ENCODE data around the gene RD3L.
"Not testable (repeated sequence)": the region's sequence is repeated elsewhere in the genome, so short reads cannot be mapped to it uniquely, and the experiment has no call there.

RD3L gene

DNA sequence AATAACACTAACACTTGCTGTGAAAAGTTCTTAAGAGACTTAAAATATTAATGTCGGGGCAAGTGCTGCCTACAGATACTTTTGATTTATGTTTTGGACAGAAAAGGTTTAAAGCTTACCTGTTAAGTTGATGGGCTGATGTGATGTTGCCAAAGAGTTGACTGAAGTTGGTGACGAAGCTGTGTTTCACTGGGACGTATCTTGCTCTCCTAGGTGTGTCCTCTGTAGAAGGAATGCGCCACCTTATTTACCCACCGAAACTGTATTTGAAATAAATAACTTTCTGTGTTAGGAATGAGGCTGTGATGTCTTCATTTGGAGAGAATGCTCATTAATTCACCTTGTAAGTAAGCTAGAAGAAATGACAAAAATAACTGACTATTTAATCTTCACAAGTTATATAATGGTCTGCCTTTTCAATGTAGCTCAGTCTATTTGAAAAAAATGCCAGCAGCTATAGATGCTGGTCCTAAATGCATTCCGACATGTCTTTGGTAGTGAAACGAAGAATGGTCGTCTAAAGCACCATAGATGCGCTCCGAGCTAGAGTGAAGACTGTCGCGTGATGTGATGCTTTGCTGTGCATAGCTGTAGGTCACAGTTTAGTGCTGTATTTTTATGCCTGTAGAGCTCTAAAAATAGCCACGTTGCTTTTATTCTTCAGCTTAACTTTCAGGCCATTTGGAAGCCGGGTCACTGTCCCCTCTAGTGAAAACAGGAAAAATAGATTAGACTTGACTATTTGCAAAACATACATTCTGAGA lies at the start of gene RD3L:
Gene RD3L (minus strand): TSS at position 557 of the 764 bp plus-strand sequence. CDS start 834 bp downstream, outside the sequence.
- no peak for DNase-seq

DNA sequence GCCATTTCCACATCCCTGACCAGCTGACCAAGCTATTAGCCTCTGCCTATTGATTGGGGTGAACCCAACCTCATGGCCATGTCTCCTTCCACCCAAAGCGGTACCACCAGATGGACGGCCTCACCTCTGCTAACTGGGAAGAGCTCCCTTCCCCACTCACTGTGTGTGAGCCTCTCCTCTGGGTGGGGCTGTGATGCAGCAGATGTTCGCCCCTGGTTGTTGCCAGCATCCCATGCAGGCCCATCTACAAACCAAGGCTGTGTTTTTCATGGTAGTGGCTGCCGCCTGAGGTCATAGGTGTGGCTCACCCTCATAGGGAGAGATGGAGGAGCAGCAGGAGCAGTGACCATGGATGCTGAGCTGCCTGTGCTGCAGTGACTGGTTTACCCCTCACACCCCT lies 47.6 kb upstream of the RD3L start:
- no peak for DNase-seq

DNA sequence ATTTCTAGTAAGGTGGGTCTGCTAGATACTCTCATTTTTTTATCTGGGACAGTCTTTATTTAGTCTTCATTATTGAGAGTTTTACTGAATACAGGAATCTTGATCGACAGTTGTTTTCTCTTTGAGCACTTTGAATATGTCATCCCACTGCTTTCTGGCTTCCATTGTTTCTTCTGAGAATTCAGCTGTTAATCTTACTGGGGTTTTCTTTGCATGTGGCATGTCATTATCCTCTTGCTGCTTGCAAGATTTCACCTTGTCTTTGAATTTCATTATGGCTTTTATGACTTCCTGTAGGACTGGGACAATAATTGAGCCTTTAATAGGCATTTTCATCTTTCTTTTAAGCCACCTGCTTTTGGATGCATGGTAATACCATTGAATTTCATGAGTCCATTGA lies 46.7 kb upstream of the RD3L start:
- no peak for DNase-seq

DNA sequence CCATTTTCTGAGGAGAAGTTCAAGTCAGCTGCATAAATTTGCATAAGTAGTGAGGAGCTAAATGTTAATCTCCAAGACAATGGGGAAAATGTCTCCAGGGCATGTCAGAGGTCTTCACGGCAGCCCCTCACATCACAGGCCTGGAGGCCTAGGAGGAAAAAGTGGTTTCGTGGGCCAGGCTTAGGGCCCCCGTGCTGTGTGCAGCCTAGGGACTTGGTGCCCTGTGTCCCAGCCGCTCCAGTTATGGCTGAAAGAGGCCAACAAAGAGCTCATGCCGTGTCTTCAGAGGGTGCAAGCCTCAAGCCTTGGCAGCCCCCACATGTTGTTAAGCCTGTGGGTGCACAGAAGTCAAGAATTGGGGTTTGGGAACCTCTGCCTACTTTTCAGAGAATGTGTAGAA lies 41.9 kb upstream of the RD3L start:
- DNase-seq, result no peak

DNA sequence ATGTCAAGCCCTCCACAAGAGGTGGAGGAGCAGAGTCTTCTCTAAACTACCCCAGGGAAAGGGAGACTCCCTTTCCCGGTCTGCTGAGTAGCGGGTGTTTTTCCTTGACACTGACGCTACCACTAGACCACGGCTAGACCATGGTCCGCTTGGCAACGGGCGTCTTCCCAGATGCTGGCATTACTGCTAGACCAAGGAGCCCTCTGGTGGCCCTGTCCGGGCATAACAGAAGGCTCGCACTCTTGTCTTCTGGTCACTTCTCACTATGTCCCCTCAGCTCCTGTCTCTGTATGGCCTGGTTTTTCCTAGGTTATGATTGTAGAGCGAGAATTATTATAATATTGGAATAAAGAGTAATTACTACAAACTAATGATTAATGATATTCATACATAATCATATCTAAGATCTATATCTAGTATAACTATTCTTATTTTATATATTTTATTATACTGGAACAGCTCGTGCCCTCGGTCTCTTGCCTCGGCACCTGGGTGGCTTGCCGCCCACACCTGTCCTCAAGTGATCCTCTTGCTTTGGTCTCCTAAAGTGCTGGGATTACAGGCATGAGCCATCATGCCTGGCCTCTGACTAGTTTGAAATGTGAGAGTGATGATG lies 38.4 kb upstream of the RD3L start:
- DNase-seq, result not testable (repeated sequence)

DNA sequence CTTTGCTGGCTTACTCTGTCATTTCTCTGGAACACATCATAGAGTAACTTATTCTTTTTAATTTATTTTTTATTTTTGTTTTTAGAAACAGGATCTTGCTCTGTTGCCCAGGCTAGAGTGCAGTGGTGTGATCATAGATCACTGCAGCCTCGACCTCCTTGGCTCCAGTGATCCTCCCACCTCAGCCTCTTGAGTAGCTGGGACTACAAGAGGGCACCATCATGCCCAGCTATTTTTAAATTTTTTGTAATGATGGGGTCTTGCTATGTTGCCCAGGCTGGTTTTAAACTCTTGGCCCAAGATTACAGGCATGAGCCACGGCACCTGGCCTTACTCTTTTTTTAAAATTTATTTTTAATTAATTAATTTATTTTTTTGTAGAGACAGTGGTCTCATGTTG lies 32.2 kb upstream of the RD3L start:
- DNase-seq, result no peak

DNA sequence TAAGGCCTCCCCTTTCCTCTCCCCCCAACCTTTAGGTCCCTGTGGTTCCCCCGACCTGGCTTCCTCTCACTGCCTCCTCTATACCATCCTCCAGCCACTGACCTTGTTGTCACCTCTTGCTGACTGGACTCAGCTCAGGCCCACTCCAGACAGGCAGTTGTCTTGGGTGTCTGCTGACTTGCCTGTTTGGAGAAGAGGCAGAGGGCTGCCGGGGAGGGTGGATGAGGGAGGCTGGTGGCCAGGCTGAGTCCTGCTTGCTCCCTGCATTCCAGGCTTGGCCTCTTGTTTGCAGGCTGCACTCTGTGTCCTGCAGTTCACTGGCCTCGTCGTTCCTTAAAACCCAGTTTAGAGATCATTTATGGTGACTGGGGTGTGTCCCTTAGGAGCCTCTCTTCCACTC lies 31.0 kb upstream of the RD3L start:
- no peak for DNase-seq

DNA sequence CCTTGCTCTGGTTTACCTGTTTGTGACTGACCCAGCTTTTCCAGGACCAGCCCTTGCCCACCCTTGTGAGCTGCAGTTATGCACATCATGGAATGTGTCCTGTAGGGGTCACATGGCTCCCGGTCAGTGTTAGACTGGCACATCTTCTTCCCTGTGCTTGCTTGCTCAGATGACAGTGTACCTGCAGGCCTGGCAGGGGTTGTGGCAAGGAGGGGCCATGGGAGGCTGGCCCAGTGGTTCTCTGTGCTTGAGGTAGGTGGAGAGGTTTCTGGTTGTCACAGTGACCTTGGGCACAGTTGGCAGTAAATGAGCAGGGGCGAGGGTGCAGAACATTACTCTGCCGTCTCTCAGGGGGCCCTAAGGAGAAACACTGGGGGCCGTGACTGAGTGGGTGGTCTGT lies 27.6 kb upstream of the RD3L start:
- no peak for DNase-seq

DNA sequence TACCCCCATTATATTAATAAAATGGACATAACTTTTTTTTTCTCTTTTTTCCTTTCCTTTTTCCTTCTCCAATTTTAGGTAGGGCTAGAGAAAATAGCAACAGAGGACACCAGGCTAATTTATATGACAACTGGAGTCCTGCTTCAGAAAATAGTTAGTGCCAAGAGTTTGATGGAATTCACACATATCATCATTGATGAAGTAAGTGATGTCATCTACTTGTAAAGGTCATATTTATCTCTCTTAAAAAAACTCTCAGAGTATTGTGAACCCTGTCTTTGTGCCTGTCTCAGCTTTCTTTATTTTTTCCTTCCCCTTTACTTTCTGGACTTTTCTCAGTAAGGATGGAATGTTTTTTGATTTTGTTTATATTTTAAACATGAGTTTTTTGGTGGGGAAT lies 24.3 kb upstream of the RD3L start:
- no peak for DNase-seq

DNA sequence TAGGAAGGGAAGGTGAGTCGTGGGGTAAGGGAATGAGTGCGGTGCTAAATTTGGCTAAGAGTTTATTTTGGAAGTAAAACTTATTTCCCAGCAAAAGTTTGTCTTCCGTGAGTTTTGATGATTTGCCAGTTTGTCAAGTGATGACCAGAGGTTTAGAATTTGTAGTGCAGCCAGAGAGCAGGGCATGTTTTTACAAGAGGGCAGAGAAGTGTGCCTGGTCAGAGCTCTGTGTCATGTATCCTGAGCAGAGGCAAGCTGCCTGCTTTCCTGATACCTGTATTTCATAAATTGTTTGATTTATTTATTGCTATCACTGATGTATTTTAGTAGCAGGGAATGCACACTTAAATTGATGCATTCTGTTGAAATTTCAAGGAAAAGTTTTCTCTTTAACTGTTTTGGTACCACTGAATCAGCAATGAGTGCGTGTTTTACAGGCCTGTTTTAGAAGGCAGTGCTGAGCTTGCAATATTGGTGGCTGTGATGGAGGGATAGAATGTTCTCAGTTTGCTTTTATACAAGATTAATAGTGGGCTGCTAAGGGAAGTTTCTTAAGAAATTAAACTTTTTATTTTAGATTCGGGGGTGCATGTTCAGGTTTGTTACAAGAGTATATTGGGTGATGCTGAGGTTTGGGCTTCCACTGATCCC lies 19.7 kb upstream of the RD3L start:
- DNase-seq, result no peak

DNA sequence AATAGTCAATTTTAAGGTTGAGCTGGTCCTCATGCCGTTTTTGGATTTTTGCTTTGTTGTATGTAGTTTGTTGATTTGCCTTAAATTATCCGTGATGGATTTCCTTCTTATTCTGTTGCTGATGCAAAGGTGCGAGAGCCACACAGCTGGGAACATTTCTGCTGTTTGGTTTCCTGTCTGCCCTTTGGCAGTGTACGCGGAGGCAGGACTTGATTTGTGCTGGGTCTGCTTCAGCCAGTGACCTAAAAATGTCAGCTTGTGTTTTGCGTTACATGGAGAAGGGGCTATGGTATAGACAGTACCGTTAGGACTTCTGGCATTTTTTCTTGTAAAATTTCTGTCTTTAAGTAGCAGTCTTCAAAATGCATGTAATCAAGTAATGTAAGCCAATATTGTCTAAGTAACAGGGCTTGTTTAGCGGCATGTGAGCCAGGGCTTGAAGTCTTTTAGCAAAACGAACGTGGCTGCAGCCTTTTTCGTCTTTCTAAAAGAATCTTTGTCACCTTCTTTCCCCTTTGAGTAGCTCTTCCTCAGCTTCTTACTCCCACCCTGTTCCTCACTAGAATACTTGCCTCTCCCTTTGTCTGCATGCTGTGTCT lies 18.2 kb upstream of the RD3L start:
- DNase-seq, result no peak

DNA sequence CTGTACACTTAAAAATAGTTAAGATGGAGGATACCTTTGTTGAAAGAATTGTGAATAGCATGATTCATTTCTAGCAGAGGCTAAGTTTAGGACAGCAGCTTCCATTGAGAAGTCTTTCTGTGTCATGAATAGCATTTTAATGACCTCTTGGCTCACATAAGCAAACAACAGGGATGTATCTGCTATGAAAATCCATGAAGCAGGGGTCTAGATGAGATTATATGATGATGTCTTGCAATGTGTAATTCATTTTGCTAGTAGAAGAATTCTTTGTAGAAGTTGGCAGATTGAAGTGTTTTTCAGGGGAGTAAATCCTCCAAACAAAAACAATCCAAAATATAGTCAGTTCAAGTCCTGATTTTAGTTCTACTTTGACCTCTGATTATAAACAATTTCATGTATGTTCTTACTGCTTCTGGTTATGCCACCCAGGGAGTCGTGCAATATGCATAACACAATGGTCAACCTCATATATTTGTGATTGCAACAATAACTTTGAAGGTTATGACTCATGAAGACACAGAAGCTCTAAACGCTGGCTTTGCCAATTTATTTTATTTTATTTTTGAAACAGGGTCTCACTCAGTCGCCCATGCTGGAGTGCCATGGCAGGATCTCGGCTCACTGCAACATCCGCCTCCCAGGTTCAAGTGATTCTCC lies 6.9 kb upstream of the RD3L start:
- no peak for DNase-seq

DNA sequence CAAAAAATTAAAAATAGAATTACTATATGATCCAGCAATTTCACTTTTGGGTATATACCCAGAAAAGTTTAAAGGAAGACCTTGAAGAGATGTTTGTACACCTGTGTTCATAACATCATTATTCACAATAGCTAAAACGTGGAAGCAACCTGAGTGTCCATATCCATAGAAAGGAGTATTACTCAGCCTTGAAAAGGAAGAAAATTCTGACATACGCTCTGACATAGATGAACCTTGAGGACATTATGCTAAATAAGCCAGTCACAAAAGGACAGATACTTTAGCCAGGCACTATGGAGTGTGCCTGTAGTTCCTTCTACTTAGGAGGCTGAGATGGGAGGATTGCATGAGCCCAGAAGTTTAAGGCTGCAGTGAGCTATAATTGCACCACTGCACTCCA lies 6.1 kb upstream of the RD3L start:
- no peak for DNase-seq

DNA sequence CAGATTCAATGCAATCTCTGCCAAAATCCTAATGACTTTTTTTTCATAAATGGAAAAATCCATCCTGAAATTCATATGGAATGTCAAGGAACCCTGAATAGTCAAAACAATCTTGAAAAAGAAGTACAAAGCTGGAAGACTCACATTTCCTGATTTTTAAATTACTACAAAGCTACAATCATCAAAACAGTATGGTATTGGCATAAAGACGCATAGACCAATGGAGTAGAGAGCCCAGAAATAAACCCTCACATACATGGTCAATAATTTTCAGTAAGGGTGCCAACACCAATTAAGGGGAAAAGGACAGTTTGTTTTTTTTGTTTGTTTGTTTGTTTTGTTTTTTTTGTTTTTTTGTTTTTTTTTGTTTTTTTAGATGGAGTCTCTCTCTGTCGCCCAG lies 4.6 kb upstream of the RD3L start:
- no peak for DNase-seq

DNA sequence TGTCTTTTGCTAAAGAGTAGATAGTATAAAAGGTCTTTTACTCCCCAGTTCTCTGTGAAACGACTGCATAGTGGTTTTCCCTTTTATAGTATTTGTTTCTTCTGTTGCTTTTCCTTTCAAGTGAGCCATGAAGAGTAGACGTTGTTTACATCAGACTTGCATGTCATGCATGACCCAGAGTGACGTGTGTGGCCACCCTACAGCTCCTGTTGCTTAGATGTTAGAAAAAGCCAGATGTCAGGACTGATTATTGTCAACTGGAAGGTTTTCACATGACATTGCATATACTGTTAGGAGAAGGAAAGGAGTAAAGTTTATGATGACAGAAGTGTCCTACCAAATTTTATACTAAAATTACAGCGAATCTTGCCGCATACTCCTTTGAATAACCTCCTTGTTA lies 1.3 kb upstream of the RD3L start:
- DNase-seq, result no peak

DNA sequence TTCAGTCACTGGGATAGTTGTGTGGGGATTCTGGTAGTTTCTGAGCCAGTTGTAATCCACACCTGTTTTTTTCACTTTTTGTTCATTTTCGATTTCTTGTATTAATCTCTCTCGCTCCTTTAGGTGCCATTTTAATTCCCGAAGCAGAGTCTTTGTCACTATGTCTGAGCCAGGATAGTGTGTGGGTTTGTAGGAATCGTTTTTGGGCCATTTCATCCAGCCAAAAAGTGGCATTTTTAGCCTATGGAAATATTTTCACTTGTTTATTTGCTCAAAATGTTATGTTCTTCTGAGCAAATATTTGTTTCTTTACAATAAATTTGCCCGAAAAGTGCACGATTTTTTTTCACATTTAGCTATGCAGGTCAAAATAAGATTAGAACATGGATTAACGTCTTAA lies 867 bp downstream of the RD3L start:
- no peak for DNase-seq

DNA sequence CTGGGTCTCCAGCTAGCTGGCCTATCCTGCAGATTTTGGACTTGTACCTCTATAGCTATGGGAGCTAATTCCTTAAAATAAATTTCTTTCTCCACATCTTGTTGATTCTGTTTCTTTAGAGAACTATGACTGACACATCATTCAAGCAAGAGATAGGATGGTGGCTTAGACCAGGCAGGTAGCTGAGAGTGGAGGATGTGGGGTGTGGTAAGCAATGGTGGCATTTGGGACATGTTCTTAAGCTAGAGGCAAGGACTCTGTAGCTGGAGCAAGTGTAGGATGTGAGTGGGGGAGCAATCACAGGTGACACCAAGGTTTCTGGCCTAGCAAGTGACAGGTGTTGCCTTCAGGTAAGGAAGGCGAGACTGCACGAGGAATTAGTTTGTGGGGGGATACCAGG lies 7.2 kb downstream of the RD3L start:
- no peak for DNase-seq

DNA sequence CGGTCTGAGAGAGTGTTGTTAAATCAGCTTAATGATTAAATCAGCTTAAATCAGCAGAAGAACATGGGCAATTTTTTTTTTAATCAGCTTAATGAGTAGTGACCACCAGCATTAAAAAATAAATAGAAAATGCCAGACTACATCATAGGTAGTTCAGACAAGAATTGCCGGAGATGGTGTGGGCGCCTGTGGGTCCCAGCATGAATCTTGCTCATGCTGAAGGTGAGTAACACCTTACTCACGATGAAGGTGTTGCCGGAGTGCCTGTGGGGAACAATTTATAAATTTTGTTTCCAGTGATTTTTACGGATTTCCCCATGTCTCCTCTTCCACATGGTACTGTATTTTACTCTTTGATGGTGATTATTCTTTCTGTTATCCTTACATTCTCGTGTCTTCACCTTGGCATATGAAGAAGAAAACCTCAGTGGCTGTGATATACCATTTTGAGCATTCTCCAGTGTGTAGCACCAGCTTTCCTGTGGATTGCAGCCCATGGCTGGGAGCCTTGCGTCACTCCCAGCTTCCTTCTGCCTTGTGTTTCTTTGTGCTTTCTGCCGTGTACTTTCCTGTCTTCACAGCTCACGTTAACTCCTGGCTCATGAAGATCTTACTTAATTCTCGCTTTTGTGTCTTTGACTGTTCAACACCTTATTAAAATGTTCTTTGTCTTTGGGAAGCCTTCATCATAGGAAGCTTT lies 9.4 kb downstream of the RD3L start:
- DNase-seq, result no peak

DNA sequence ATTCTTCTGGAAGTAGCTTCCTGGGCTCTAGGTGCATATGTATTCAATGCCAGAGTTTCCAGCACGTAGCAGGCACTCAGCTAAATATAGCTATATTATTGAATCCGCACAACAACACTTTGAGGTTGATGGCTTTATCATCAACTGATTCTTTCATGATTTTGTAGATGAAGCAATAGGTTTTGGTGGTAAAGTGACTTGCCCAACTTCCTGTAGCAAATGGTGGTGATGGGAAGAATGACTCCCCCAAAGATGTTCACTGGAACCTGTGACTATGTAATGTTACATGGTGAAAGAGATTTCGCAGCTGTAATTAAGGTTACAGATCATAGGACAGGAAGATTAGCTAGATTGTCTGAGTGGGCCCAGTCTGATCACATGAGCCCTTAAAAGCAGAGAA lies 10.9 kb downstream of the RD3L start:
- DNase-seq, result peak; percentile 9

DNA sequence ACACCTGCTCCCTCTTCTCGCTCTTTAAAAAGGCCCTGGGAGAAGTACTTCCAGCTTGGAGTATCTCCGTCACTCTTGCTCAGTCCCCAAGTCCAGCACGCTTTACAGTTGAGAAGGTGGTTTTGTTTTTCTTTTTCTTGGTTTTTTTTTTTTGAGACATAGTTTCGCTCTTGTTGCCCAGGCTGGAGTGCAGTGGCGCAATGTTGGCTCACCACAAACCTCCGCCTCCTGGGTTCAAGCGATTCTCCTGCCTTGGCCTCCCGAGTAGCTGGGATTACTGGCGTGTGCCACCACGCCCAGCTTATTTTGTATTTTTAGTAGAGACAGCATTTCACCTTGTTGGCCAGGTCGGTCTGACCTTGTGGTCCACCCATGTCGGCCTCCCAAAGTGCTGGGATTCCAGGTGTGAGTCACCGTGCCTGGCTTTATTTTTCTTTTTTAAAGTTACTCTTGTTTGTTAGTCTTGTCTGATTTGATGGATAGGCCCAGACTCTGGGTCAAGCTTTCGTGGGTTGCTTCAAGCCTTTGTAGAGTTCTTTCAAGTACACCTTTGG lies 12.2 kb downstream of the RD3L start:
- no peak for DNase-seq

DNA sequence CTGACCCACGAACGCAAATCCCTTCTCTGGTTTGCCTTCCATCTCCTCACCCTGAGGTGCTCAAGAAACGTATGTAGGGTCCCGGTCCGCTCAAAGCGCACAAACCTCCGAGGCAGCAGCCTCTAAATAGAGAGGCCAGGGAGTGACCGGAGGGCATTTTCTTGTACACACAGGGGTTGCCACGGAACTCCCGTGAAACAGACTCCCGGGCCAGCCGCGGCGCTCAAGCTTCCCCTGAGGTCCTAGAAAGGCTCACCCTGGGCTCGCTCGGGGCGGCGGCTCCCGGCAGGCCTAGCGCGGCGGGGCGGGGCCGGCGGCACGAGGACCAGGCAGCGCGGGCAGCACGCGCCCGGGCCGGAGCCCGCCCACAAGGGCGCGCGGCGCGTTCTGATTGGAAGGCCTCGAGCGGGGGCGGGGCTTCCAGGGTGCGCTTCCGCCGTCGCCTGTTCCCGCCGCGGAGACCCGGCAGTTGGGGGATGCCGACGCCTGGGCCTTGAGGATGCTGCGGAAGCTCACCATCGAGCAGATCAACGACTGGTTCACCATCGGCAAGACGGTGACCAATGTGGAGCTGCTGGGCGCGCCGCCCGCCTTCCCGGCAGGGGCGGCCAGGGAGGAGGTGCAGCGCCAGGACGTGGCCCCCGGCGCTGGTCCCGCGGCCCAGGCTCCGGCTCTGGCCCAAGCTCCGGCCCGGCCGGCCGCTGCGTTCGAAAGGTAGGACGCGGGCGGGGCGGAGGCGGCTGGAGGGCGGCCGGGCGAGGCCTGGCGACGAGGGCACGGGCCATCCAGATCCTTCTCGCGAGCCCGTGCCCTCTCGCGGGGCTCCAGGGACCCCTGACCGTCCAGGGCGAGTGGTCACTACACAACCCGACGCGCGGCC lies 14.1 kb downstream of the RD3L start, which contains the start of gene TDRD9:
Gene TDRD9 (plus strand): TSS at position 446 of the 880 bp plus-strand sequence. CDS start 54 bp downstream, at position 500.
- peak; percentile 6 for DNase-seq

Measured in activated CD4-positive, alpha-beta T cell treated with anti-CD3 and anti-CD28 coated beads, Interleukin-2, amount 50 U/mL, for 16 hours (primary cell).